ENCODE data around the gene FAM228A. TPM values are rescaled to one million over a fixed set of nuclear protein-coding genes. Genes with fewer than 3 reads are reported as not detected.

FAM228A gene
- polyA plus RNA-seq, 1 donor from 2014 or later, result 2.6 TPM

GRCh38 chr2:24162494-24162893, 12.4 kb upstream of the FAM228A start:
- peaks cover 3% of the 10 kb centered on the region for H3K9me3 ChIP-seq (ENCODE audit: low read length)
- no peak overlapping the region for H3K27ac ChIP-seq (ENCODE audit: low read length)
- no peaks in the 10 kb centered on the region for H3K9me2 ChIP-seq (ENCODE audit: insufficient read depth, low read length)
- H2AFZ ChIP-seq (ENCODE audit: low read depth, low read length), result no peak overlapping the region
- H3F3A ChIP-seq (ENCODE audit: insufficient read depth, low read length, poor library complexity, severe bottlenecking), result no peaks in the 10 kb centered on the region
- no peak for TF ChIP-seq TAF1 (IDR thresholded peaks at IDR 0.05; ENCODE audit: low read depth)
- no peak for TF ChIP-seq EP300 (conservative IDR thresholded peaks at IDR 0.05; ENCODE audit: poor library complexity, severe bottlenecking)
- TF ChIP-seq SMC3 (conservative IDR thresholded peaks at IDR 0.05; ENCODE audit: poor library complexity), result no peak
- TF ChIP-seq MXI1 (conservative IDR thresholded peaks at IDR 0.05; ENCODE audit: poor library complexity, severe bottlenecking), result no peak
- TF ChIP-seq EZH2 (IDR thresholded peaks at IDR 0.05; ENCODE audit: borderline replicate concordance, insufficient read depth, low read length, poor library complexity, severe bottlenecking), result no peak
- no peak for TF ChIP-seq REST (IDR thresholded peaks at IDR 0.05; ENCODE audit: borderline replicate concordance)
- TF ChIP-seq, protein P1, sequence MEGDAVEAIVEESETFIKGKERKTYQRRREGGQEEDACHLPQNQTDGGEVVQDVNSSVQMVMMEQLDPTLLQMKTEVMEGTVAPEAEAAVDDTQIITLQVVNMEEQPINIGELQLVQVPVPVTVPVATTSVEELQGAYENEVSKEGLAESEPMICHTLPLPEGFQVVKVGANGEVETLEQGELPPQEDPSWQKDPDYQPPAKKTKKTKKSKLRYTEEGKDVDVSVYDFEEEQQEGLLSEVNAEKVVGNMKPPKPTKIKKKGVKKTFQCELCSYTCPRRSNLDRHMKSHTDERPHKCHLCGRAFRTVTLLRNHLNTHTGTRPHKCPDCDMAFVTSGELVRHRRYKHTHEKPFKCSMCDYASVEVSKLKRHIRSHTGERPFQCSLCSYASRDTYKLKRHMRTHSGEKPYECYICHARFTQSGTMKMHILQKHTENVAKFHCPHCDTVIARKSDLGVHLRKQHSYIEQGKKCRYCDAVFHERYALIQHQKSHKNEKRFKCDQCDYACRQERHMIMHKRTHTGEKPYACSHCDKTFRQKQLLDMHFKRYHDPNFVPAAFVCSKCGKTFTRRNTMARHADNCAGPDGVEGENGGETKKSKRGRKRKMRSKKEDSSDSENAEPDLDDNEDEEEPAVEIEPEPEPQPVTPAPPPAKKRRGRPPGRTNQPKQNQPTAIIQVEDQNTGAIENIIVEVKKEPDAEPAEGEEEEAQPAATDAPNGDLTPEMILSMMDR (IDR thresholded peaks at IDR 0.05; ENCODE audit: poor library complexity, severe bottlenecking), result no peak
- no peak for TF ChIP-seq RAD21 (conservative IDR thresholded peaks at IDR 0.05)
- TF ChIP-seq POLR2AphosphoS5 (IDR thresholded peaks at IDR 0.05), result no peak
- no peaks in the 10 kb centered on the region for H3K36me3 ChIP-seq (ENCODE audit: insufficient read depth, low read length)
- H3K4me2 ChIP-seq (ENCODE audit: low read length), result no peak overlapping the region
- H3K9ac ChIP-seq (ENCODE audit: low read length), result no peak overlapping the region
- H3K4me3 ChIP-seq (ENCODE audit: low read length), result no peak overlapping the region
- H3K27me3 ChIP-seq (ENCODE audit: insufficient read depth, low read depth, low read length), result no peaks in the 10 kb centered on the region
- no peaks in the 10 kb centered on the region for H4K20me1 ChIP-seq (ENCODE audit: insufficient read depth)
- H3K79me2 ChIP-seq (replicated peaks; ENCODE audit: insufficient read depth, low read length), result no peaks in the 10 kb centered on the region

DNA sequence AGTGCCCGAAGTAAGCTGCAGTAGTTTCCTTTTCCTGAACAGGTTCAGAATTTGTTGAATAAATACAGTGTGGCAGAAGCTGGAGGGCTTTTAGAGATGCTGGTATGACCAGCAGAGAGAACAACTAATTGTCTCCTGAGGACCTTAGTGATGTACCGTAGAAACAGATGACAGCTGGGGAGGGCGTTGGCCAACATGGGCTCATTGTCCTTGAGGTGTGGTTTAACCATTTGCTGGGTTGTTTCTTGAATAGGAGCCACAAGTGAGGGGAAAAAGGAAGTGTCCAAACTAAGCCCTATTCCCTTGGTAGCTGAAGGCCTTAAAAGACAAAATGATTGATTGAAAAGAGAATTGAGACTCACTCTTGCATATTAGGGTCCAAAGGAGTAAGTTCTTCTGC, 11.7 kb upstream of the FAM228A start:
- Histone ChIP-seq H3K36me3 (ENCODE audit: insufficient read depth, low read length) (no peaks in the 10 kb centered on the region), H2AFZ (ENCODE audit: low read depth, low read length) (no peak overlapping the region), H3F3A (ENCODE audit: insufficient read depth, low read length, poor library complexity, severe bottlenecking) (no peaks in the 10 kb centered on the region), H3K9me3 (ENCODE audit: low read length) (peaks cover 3% of the 10 kb centered on the region), H3K4me2 (ENCODE audit: low read length) (no peak overlapping the region), H3K27ac (ENCODE audit: low read length) (no peak overlapping the region), H3K9ac (ENCODE audit: low read length) (no peak overlapping the region), H4K20me1 (ENCODE audit: insufficient read depth) (no peaks in the 10 kb centered on the region), H3K79me2 (replicated peaks; ENCODE audit: insufficient read depth, low read length) (no peaks in the 10 kb centered on the region), H3K9me2 (ENCODE audit: insufficient read depth, low read length) (no peaks in the 10 kb centered on the region), H3K27me3 (ENCODE audit: insufficient read depth, low read depth, low read length) (no peaks in the 10 kb centered on the region), H3K4me3 (ENCODE audit: low read length) (no peak overlapping the region)
- TF ChIP-seq SMC3 (conservative IDR thresholded peaks at IDR 0.05; ENCODE audit: poor library complexity) (no peak), RAD21 (conservative IDR thresholded peaks at IDR 0.05) (no peak), POLR2AphosphoS5 (IDR thresholded peaks at IDR 0.05) (no peak), TAF1 (IDR thresholded peaks at IDR 0.05; ENCODE audit: low read depth) (no peak), EP300 (conservative IDR thresholded peaks at IDR 0.05; ENCODE audit: poor library complexity, severe bottlenecking) (no peak)
